Fibroblast of pulmonary artery (primary cell): ENCODE measurements around the gene SOHLH1.

ENCODE experiments used
- DNase-seq: peaks from one replicate; pipeline ENCODE4 v3.0.0-alpha.2; 2010; ENCODE audit warnings: low read depth
- H3K4me3 ChIP-seq: replicated peaks from 2 replicates; pipeline ENCODE4 v1.5.1; 2011; ENCODE audit warnings: low read depth, mild to moderate bottlenecking, control low read depth, low read length, moderate library complexity
- CTCF ChIP-seq: IDR thresholded peaks from 2 replicates; pipeline ENCODE4 v1.5.1; 2011; ENCODE audit warnings: mild to moderate bottlenecking, control low read depth, low read length, inconsistent platforms; ENCODE audit errors: missing control alignments

SOHLH1 gene

DNA sequence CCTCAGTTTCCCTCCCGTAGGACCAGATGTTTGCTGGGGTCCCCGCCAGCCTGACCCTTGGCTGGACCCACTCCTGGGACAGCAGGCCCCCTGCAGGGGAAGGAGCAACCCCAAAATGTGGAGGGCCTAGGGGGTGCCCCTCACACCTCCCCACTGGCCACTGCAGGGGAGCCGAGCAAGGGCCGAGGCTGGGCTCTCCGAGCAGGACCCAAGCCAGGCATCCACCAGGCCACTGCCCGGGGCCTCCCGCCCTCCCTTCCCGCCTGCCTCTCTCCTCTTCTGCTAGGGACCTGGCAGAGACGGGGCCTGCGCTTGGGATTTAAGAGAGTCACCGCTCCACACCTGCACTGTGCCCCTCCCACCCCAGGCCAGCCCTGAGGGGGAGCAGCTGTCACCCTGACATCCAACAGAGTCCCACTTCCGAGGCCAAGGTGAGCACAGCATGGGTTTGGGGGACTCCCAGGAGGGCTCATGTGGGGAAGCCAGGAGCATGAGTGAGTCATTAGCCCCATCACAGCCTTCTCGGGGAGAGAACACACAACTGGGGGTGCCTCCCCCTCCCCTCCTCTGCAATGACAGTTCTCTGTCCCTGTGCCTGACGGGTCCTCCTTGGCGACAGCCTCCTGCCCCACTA is 15.8 kb downstream of the SOHLH1 start:
- DNase-seq, result no peak
- no peak for TF ChIP-seq CTCF
- no peak overlapping the region for H3K4me3 ChIP-seq

DNA sequence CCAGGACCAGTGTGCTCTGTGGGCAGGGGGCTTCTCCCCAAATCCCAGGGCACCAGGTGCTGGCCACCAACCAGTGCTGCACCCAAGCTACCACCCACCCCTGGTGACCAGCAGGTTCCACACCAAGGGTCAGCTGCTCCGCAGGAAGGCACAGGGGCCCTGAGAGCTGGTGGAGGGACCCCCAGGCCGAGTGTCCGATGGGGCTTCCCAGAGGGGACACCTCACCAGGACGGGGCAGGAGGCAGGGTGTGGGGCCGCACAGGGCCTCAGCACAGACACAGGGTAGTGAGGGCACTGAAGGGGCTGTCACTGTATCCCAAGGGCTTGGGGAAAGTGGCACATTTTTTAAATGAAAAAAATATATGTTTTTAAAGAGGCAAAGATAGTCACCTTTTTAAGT is 18.1 kb downstream of the SOHLH1 start:
- no peak for DNase-seq
- no peak for TF ChIP-seq CTCF
- H3K4me3 ChIP-seq, result no peak overlapping the region

DNA sequence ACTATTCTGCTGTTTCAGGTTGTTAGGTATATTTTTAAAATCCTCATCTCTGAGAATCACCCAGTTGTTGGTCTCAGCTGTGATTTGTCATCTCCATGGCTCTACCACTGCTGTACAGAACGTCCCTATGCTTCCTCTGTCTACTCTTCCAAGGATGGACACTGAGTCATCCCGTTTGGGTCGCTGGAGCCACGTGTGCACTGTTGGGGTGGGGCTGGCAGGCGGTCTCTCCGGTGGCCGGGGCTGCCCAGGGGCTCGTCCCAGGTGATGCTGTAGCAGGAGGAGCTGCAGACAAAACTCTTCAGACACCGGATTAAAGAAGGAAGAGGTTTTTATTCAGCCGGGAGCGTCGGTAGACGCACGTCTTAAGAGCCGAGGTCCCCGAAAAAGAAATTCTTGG is 19.2 kb downstream of the SOHLH1 start:
- no peak for DNase-seq
- no peak overlapping the region for H3K4me3 ChIP-seq
- no peak for TF ChIP-seq CTCF

DNA sequence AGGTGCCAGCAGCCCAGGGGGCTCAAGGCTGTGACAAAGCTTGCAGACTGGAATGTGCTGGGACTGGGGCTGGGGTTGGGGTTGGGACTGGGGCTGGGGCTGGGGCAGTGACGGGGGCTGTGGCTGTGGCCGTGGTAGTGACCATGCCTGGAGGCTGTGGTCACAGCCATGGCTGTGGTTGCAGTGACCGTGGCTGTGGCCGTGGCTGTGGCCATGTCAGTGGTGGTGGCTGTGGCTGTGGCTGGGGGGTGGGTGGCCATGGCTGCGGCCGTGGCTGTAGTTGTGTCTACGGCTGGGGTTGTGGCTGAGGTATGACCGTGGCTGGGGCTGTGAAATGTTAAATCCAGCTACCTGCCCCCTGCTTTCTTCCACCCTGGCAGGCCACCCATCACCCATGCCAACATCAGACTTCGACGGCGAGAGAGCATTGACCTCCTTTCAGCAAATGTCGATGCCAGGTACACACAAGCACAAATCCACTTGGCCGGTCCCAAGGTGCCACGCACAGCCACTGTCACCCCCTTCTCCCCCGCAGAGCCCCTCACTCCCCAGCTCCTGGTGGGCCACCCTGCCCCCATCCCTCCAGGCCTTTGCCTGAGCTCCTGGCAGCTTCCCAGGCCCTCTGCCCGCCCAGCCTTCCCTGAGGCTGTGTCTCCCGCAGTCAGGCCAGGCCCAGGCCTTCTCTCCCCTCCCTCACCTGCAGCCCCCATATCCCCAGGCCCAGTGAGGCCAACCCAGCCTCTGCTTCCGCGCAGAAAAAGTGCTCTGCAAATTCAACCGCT is 20.9 kb downstream of the SOHLH1 start:
- no peak for DNase-seq
- no peak overlapping the region for H3K4me3 ChIP-seq
- TF ChIP-seq CTCF, result no peak

DNA sequence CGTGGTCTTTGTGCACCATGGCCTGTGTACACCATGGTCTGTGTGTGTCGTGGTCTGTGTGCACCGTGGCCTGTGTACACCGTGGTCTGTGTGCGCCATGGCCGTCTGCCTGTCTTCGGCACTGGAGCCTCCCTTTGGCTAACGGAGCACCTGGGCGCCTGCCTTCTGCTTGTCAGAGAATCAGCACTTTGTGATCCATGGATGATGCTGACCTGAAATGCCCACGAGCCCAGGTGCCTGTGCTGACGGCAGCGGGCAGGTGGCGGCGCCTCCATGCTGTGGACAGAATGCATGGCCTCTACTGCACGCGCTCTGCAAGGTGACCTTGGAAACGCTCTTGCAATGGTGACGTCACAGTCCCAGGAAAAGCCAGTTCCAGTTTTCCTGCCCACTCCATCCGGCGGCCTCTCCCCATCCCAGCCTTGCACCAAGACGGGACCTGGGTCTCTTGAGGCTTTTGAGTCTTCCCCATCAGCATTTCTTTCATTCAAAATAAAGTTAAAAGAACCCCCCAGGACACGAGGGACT is 21.6 kb downstream of the SOHLH1 start:
- no peak overlapping the region for H3K4me3 ChIP-seq
- no peak for DNase-seq
- no peak for TF ChIP-seq CTCF

GRCh38 chr9:135676891-135677290 is 22.4 kb downstream of the SOHLH1 start:
- no peak overlapping the region for H3K4me3 ChIP-seq
- no peak for DNase-seq
- no peak for TF ChIP-seq CTCF
